Measurements from ENCODE around the gene EPS15. TPM values are rescaled to one million over a fixed set of nuclear protein-coding genes. Genes with fewer than 3 reads are reported as not detected.

EPS15 gene
- total and polyA plus RNA-seq, 8 donors = 13.3 to 139 (median 46.8) TPM

- H3K27ac ChIP-seq = no peak overlapping the region
- peaks cover 0 to 84% (median 72%) of the 10 kb centered on the region in 4 donors for H3K36me3 ChIP-seq
- no peaks in the 10 kb centered on the region for H3K9me3 ChIP-seq
- no peaks in the 10 kb centered on the region for H3K4me1 ChIP-seq
- intact Hi-C loops (cut with DNase I; ENCODE audit: low total_unique reads) = no loop called here
- H3K4me3 ChIP-seq = no peak overlapping the region
- no peak for TF ChIP-seq POLR2A (IDR thresholded peaks at IDR 0.05)
- no peak for TF ChIP-seq POLR2AphosphoS5 (IDR thresholded peaks at IDR 0.05)
- TF ChIP-seq, protein P1, sequence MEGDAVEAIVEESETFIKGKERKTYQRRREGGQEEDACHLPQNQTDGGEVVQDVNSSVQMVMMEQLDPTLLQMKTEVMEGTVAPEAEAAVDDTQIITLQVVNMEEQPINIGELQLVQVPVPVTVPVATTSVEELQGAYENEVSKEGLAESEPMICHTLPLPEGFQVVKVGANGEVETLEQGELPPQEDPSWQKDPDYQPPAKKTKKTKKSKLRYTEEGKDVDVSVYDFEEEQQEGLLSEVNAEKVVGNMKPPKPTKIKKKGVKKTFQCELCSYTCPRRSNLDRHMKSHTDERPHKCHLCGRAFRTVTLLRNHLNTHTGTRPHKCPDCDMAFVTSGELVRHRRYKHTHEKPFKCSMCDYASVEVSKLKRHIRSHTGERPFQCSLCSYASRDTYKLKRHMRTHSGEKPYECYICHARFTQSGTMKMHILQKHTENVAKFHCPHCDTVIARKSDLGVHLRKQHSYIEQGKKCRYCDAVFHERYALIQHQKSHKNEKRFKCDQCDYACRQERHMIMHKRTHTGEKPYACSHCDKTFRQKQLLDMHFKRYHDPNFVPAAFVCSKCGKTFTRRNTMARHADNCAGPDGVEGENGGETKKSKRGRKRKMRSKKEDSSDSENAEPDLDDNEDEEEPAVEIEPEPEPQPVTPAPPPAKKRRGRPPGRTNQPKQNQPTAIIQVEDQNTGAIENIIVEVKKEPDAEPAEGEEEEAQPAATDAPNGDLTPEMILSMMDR (IDR thresholded peaks at IDR 0.05) = no peak
- no peak for TF ChIP-seq EP300 (IDR thresholded peaks at IDR 0.05)
- DNase-seq = no peak
- H3K27me3 ChIP-seq = no peaks in the 10 kb centered on the region
- 86 to 89% (median 87%) methylated on average over 4 of the region's 4 CpGs for WGBS, 5 donors
Observed at GRCh38 chr1:51369171-51369570, 149.9 kb downstream of the EPS15 start.

DNA sequence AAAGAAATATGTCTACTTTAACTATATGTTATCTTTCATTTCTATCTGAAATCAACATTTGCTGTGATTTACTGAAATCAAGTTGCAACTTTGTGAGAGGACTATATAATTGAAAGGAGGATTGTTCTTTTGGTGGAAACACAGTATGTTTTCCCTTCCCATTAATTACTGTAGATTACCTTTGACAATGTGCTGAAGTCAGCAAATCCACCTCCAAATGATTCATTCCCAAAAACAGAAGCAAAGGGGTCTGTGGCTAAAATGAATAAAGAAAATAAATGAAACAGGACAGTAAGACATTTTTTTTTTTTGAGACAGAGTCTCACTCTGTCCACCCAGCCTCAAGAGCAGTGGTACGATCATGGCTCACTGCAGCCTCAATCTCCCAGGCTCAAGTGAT lies 153.3 kb downstream of the EPS15 start:
- H3K4me1 ChIP-seq = no peaks in the 10 kb centered on the region
- DNase-seq = no peak
- no peak overlapping the region for H3K27ac ChIP-seq
- 91 to 100% (median 100%) methylated on average over 1 of the region's 1 CpG for WGBS, 5 donors
- peaks cover 0 to 84% (median 73%) of the 10 kb centered on the region in 4 donors for H3K36me3 ChIP-seq
- H3K9me3 ChIP-seq = no peaks in the 10 kb centered on the region
- intact Hi-C loops (cut with DNase I; ENCODE audit: low total_unique reads) = no loop called here
- no peak overlapping the region for H3K4me3 ChIP-seq
- TF ChIP-seq EP300 (IDR thresholded peaks at IDR 0.05) (no peak), POLR2A (IDR thresholded peaks at IDR 0.05) (no peak), POLR2AphosphoS5 (IDR thresholded peaks at IDR 0.05) (no peak)
- TF ChIP-seq, protein P1 (IDR thresholded peaks at IDR 0.05) = no peak
- no peaks in the 10 kb centered on the region for H3K27me3 ChIP-seq

DNA sequence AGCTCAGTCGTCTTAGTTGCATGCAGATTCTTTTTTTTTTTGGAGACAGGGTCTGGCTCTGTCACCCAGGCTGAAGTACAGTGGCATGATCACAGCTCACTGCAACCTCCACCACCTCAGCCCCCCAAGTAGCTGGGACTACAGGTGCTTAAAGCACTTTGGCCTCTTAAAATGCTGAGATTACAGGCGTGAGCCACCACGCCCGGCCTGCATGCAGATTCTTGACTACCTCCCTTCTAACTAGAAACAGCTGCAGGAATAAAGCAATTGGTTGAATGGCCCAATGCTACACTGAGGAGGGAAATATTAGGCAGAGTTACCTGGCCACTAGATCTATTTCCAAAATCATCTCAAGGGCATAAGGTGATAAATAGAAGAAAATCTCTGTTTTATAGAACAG lies 159.2 kb downstream of the EPS15 start:
- DNase-seq = no peak
- no peak overlapping the region for H3K27ac ChIP-seq
- no peaks in the 10 kb centered on the region for H3K27me3 ChIP-seq
- no peaks in the 10 kb centered on the region for H3K9me3 ChIP-seq
- intact Hi-C loops (cut with DNase I; ENCODE audit: low total_unique reads) = no loop called here
- H3K4me3 ChIP-seq = no peak overlapping the region
- TF ChIP-seq POLR2AphosphoS5 (IDR thresholded peaks at IDR 0.05) = no peak
- TF ChIP-seq, protein P1 (IDR thresholded peaks at IDR 0.05) = no peak
- no peak for TF ChIP-seq EP300 (IDR thresholded peaks at IDR 0.05)
- no peak for TF ChIP-seq POLR2A (IDR thresholded peaks at IDR 0.05)
- no peaks in the 10 kb centered on the region for H3K4me1 ChIP-seq
- 84 to 96% (median 94%) methylated on average over 4 of the region's 4 CpGs for WGBS, 5 donors
- H3K36me3 ChIP-seq = peaks cover 4 to 95% (median 93%) of the 10 kb centered on the region in 4 donors

DNA sequence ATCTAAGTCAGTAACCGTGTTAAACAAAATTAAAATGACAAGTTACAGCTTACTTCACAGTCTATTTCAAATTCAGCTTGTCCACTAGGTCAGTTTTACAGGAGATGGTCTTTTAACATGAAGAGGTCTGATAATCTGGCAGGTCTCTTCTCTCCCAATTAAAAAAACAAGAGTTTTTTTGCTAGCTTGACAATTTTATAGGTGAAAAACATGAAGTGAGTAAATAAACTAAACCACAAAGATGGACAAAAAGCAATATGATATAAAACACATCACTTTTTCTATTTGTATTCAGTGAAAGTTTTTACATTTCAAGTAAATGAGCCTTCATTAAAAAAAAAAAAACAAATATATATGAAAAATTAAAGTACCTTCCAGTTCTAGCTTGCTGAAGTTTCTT lies 163.7 kb downstream of the EPS15 start:
- Histone ChIP-seq H3K4me1 (no peaks in the 10 kb centered on the region), H3K36me3 (peaks cover 11 to 69% (median 68%) of the 10 kb centered on the region in 4 donors), H3K27ac (no peak overlapping the region), H3K9me3 (no peaks in the 10 kb centered on the region), H3K27me3 (no peaks in the 10 kb centered on the region), H3K4me3 (no peak overlapping the region)
- no peak for DNase-seq
- TF ChIP-seq EP300 (IDR thresholded peaks at IDR 0.05) = no peak
- no peak for TF ChIP-seq POLR2AphosphoS5 (IDR thresholded peaks at IDR 0.05)
- TF ChIP-seq POLR2A (IDR thresholded peaks at IDR 0.05) = no peak
- TF ChIP-seq, protein P1 (IDR thresholded peaks at IDR 0.05) = no peak
- 86 to 99% (median 93%) methylated on average over 1 of the region's 1 CpG for WGBS, 5 donors
- intact Hi-C loops (cut with DNase I; ENCODE audit: low total_unique reads) = no loop called here

Data from stomach (tissue), 9 donors.